ENCODE results near the gene RTP5. TPM values are rescaled to one million over a fixed set of nuclear protein-coding genes. Genes with fewer than 3 reads are reported as not detected.

RTP5 gene
- total and polyA plus RNA-seq, 11 donors: not detected

- H3K27me3 ChIP-seq: no peaks in the 10 kb centered on the region
- peak overlapping the region in 9 of 12 donors; percentile 34 to 57 (median 48) for H3K4me3 ChIP-seq
- H3K9me3 ChIP-seq: no peaks in the 10 kb centered on the region
- ATAC-seq: no peak
- H3K36me3 ChIP-seq: no peaks in the 10 kb centered on the region
- H3K27ac ChIP-seq: peak overlapping the region in 7 of 12 donors; percentile 43 to 80 (median 76)
- DNase-seq: peak in 2 of 5 donors; percentile 20 to 60
- intact Hi-C loops (cut with DNase I): no loop called here
- 83 to 90% (median 88%) methylated on average over 29 to 37 of the region's 37 CpGs for WGBS, 4 donors
- TF ChIP-seq CTCF (IDR thresholded peaks at IDR 0.05) (no peak), POLR2A (IDR thresholded peaks at IDR 0.05) (no peak)
- H3K4me1 ChIP-seq: peaks cover 0 to 35% (median 17%) of the 10 kb centered on the region in 12 donors
Measured at GRCh38 chr2:241844831-241845578, 24.5 kb upstream of the RTP5 start.

GRCh38 chr2:241846406-241846805 lies 23.1 kb upstream of the RTP5 start:
- TF ChIP-seq CTCF (IDR thresholded peaks at IDR 0.05): no peak
- no peak for TF ChIP-seq POLR2A (IDR thresholded peaks at IDR 0.05)
- ATAC-seq: no peak
- peak in 2 of 5 donors; percentile 18 to 40 for DNase-seq
- Histone ChIP-seq H3K4me3 (no peak overlapping the region), H3K9me3 (no peaks in the 10 kb centered on the region), H3K36me3 (no peaks in the 10 kb centered on the region), H3K27ac (no peak overlapping the region), H3K4me1 (peaks cover 0 to 35% (median 15%) of the 10 kb centered on the region in 12 donors), H3K27me3 (no peaks in the 10 kb centered on the region)
- WGBS, 4 donors: 89 to 93% (median 93%) methylated on average over 22 of the region's 22 CpGs
- intact Hi-C loops (cut with DNase I): no loop called here

- Histone ChIP-seq H3K4me3 (no peak overlapping the region), H3K4me1 (peaks cover 0 to 21% (median 13%) of the 10 kb centered on the region in 12 donors), H3K27me3 (no peaks in the 10 kb centered on the region), H3K36me3 (no peaks in the 10 kb centered on the region), H3K27ac (no peak overlapping the region), H3K9me3 (no peaks in the 10 kb centered on the region)
- 83 to 91% (median 87%) methylated on average over 21 to 39 of the region's 39 CpGs for WGBS, 4 donors
- ATAC-seq (peak in 3 of 4 donors; percentile 9 to 18 (median 10)), DNase-seq (peak in 2 of 5 donors; percentile 21 to 46)
- intact Hi-C loops (cut with DNase I): no loop called here
- TF ChIP-seq CTCF (IDR thresholded peaks at IDR 0.05) (no peak), POLR2A (IDR thresholded peaks at IDR 0.05) (no peak)
Measured at GRCh38 chr2:241848761-241849615, 20.5 kb upstream of the RTP5 start.

Measured in heart left ventricle (tissue), 16 donors.